BLaER1 treated with 17β-estradiol and CSF1 and Interleukin-3, amounts not matched to agents 10 nM and 100 nM (cell line): Measurements from ENCODE around the gene NES.

Source experiments
- H3K27ac ChIP-seq, 11 experiments: shearing (Covaris generic); formaldehyde crosslinking; 2 replicates each; pipeline ENCODE4 v1.8.1; 2022
- H3K27me3 ChIP-seq, 11 experiments: shearing (Covaris generic); formaldehyde crosslinking; 2 replicates each; pipeline ENCODE4 v1.8.1; 2022
- H3K36me3 ChIP-seq, 11 experiments: shearing (Covaris generic); formaldehyde crosslinking; 2 replicates each; pipeline ENCODE4 v1.8.1; 2022
- H3K4me1 ChIP-seq, 10 experiments: shearing (Covaris generic); formaldehyde crosslinking; 2 replicates each; pipeline ENCODE4 v1.8.1; 2022
- H3K4me2 ChIP-seq, 11 experiments: shearing (Covaris generic); formaldehyde crosslinking; 2 replicates each; pipeline ENCODE4 v1.8.1; 2022
- H3K4me3 ChIP-seq, 10 experiments: shearing (Covaris generic); formaldehyde crosslinking; 2 replicates each; pipeline ENCODE4 v1.8.1; 2022
- H3K9ac ChIP-seq, 11 experiments: shearing (Covaris generic); formaldehyde crosslinking; 2 replicates each; pipeline ENCODE4 v1.8.1; 2022
- H3K9me3 ChIP-seq, 11 experiments: shearing (Covaris generic); formaldehyde crosslinking; replicated peaks in 1 of 11; 2 replicates each; pipeline ENCODE4 v1.8.1; 2022
- H4K20me1 ChIP-seq, 11 experiments: shearing (Covaris generic); formaldehyde crosslinking; 2 replicates each; pipeline ENCODE4 v1.8.1; 2022
- Cebpa-rat ChIP-seq, 11 experiments: shearing (Covaris generic); IDR thresholded peaks; 2 replicates each; pipeline ENCODE4 v1.8.1; 2022

The NES gene

GRCh38 chr1:156711011-156711817 lies 34.0 kb upstream of the NES start:
- H3K4me2 ChIP-seq: no peak overlapping the region

GRCh38 chr1:156709757-156710489 lies 32.7 kb upstream of the NES start:
- no peak overlapping the region for H3K4me3 ChIP-seq
- TF ChIP-seq Cebpa-rat (IDR thresholded peaks at IDR 0.05): no peak
- H4K20me1 ChIP-seq: peaks cover 0 to 59% (median 5%) of the 10 kb centered on the region in 11 experiments; a peak in 9 of 22 replicates
- peaks cover 12 to 22% (median 16%) of the 10 kb centered on the region in 11 experiments for H3K27me3 ChIP-seq
- H3K4me2 ChIP-seq: no peak overlapping the region
- H3K9me3 ChIP-seq: no peaks in the 10 kb centered on the region
- no peaks in the 10 kb centered on the region for H3K36me3 ChIP-seq
- no peak overlapping the region for H3K27ac ChIP-seq
- peaks cover 21 to 32% (median 28%) of the 10 kb centered on the region in 10 experiments for H3K4me1 ChIP-seq
- H3K9ac ChIP-seq: no peak overlapping the region

More at GRCh38 chr1:156711011-156711817, 34.0 kb upstream of the NES start:
- Histone ChIP-seq H3K4me1 (peaks cover 9 to 19% (median 15%) of the 10 kb centered on the region in 10 experiments), H4K20me1 (peaks cover 0 to 68% (median 6%) of the 10 kb centered on the region in 11 experiments; a peak in 10 of 22 replicates), H3K27me3 (peaks cover 0 to 9% (median 3%) of the 10 kb centered on the region in 11 experiments; a peak in 13 of 22 replicates), H3K4me3 (no peak overlapping the region), H3K9ac (no peak overlapping the region), H3K27ac (no peak overlapping the region), H3K9me3 (no peaks in the 10 kb centered on the region), H3K36me3 (peaks cover 0 to 8% (median 0%) of the 10 kb centered on the region in 11 experiments; a peak in 1 of 22 replicates)
- no peak for TF ChIP-seq Cebpa-rat (IDR thresholded peaks at IDR 0.05)

- Histone ChIP-seq H3K4me3 (no peak overlapping the region), H3K27me3 (peaks cover 21 to 31% (median 25%) of the 10 kb centered on the region in 11 experiments), H3K9me3 (no peaks in the 10 kb centered on the region), H3K27ac (no peak overlapping the region), H4K20me1 (peaks cover 0 to 62% (median 9%) of the 10 kb centered on the region in 11 experiments; a peak in 9 of 22 replicates), H3K4me1 (peaks cover 26 to 39% (median 33%) of the 10 kb centered on the region in 10 experiments), H3K36me3 (no peaks in the 10 kb centered on the region), H3K4me2 (no peak overlapping the region), H3K9ac (no peak overlapping the region)
- no peak for TF ChIP-seq Cebpa-rat (IDR thresholded peaks at IDR 0.05)
Observed at GRCh38 chr1:156709031-156709430, 31.8 kb upstream of the NES start.

GRCh38 chr1:156708218-156708661 lies 31.0 kb upstream of the NES start:
- peaks cover 26 to 39% (median 33%) of the 10 kb centered on the region in 10 experiments for H3K4me1 ChIP-seq

GRCh38 chr1:156707417-156708217 lies 30.4 kb upstream of the NES start:
- no peak overlapping the region for H3K27ac ChIP-seq

More at GRCh38 chr1:156708218-156708661, 31.0 kb upstream of the NES start:
- Histone ChIP-seq H3K36me3 (no peaks in the 10 kb centered on the region), H3K4me2 (peak overlapping the region in 3 of 11 experiments; percentile 30 to 99 (median 99); a peak in 3 of 22 replicates), H3K9me3 (no peaks in the 10 kb centered on the region), H4K20me1 (peaks cover 0 to 69% (median 9%) of the 10 kb centered on the region in 11 experiments; a peak in 10 of 22 replicates), H3K27ac (no peak overlapping the region), H3K9ac (no peak overlapping the region), H3K4me3 (no peak overlapping the region), H3K27me3 (peaks cover 29 to 39% (median 33%) of the 10 kb centered on the region in 11 experiments)
- TF ChIP-seq Cebpa-rat (IDR thresholded peaks at IDR 0.05): no peak

GRCh38 chr1:156706657-156707416 lies 29.6 kb upstream of the NES start:
- Histone ChIP-seq H3K9ac (peak overlapping the region; percentile 7 to 81 (median 66); a peak in 19 of 22 replicates), H3K27me3 (peaks cover 33 to 48% (median 40%) of the 10 kb centered on the region in 11 experiments), H3K9me3 (no peaks in the 10 kb centered on the region), H3K27ac (peak overlapping the region in 6 of 11 experiments; percentile 21 to 66 (median 51); a peak in 10 of 22 replicates), H3K4me1 (peaks cover 26 to 39% (median 33%) of the 10 kb centered on the region in 10 experiments), H4K20me1 (peaks cover 0 to 60% (median 8%) of the 10 kb centered on the region in 11 experiments; a peak in 10 of 22 replicates), H3K36me3 (no peaks in the 10 kb centered on the region), H3K4me3 (peak overlapping the region; percentile 51 to 71 (median 60)), H3K4me2 (peak overlapping the region; percentile 89 to 100 (median 99))
- no peak for TF ChIP-seq Cebpa-rat (IDR thresholded peaks at IDR 0.05)

More at GRCh38 chr1:156707417-156708217, 30.4 kb upstream of the NES start:
- Histone ChIP-seq H3K9me3 (no peaks in the 10 kb centered on the region), H3K9ac (no peak overlapping the region), H3K27me3 (peaks cover 33 to 45% (median 39%) of the 10 kb centered on the region in 11 experiments), H3K4me2 (peak overlapping the region in 8 of 11 experiments; percentile 89 to 100 (median 98); a peak in 13 of 22 replicates), H3K36me3 (no peaks in the 10 kb centered on the region), H3K4me1 (peaks cover 26 to 39% (median 33%) of the 10 kb centered on the region in 10 experiments), H4K20me1 (peaks cover 0 to 66% (median 9%) of the 10 kb centered on the region in 11 experiments; a peak in 10 of 22 replicates), H3K4me3 (no peak overlapping the region)
- no peak for TF ChIP-seq Cebpa-rat (IDR thresholded peaks at IDR 0.05)

GRCh38 chr1:156705918-156706656 lies 28.9 kb upstream of the NES start:
- Histone ChIP-seq H3K9me3 (no peaks in the 10 kb centered on the region), H3K27ac (peak overlapping the region in 7 of 11 experiments; percentile 2 to 66 (median 49); a peak in 10 of 22 replicates), H3K4me1 (peaks cover 26 to 39% (median 33%) of the 10 kb centered on the region in 10 experiments), H3K9ac (peak overlapping the region; percentile 7 to 81 (median 66); a peak in 21 of 22 replicates), H3K4me2 (peak overlapping the region; percentile 89 to 100 (median 99)), H3K36me3 (no peaks in the 10 kb centered on the region), H3K4me3 (peak overlapping the region; percentile 51 to 71 (median 60)), H4K20me1 (peaks cover 0 to 55% (median 8%) of the 10 kb centered on the region in 11 experiments; a peak in 9 of 22 replicates), H3K27me3 (peaks cover 33 to 48% (median 40%) of the 10 kb centered on the region in 11 experiments)
- TF ChIP-seq Cebpa-rat (IDR thresholded peaks at IDR 0.05): no peak
